Lower leg skin (tissue), 4 donors: ENCODE data around the gene NDUFAF8. TPM values are rescaled to one million over a fixed set of nuclear protein-coding genes. Genes with fewer than 3 reads are reported as not detected.

Experiments used
- DNase-seq, 2 donors: peaks; one replicate each; pipeline ENCODE4 v3.0.0-alpha.2; 2019; ENCODE audit warnings: low spot score in 2 of 2
- H3K4me3 ChIP-seq: fragments of 200-600 bp; sonication (generic); 2 replicates; pipeline ENCODE4 v1.5.1; 2017; ENCODE audit warnings: mild to moderate bottlenecking, low read depth; ENCODE audit not compliant: poor library complexity, severe bottlenecking
- POLR2A ChIP-seq, 2 donors: fragments of 450-650 bp; IDR thresholded peaks; one replicate each; pipeline ENCODE4 v1.6.1; 2016 to 2017; ENCODE audit warnings: antibody characterized with exemption in 2 of 2, mild to moderate bottlenecking in 1 of 2, moderate library complexity in 1 of 2
- WGBS, 2 donors: methylation state at CpG; one replicate each; pipeline ENCODE4 v1.1.5; 2018; 5-methylcytosine and 5-hydroxymethylcytosine counted together
- intact Hi-C: fragments of 100-400 bp; cut with DNase I; formaldehyde crosslinking; loops from one replicate; pipeline ENCODE4 v1.15.0; 2023; ENCODE audit warnings: low total_unique reads
- total RNA-seq, 4 donors: library from RNA; depleted of rRNA; stranded (reverse); fragments of >200 nt; gene quantifications; one replicate each; pipeline ENCODE4 v1.1.0, GENCODE V29; 2016
- TF ChIP-seq, protein P1 (sequence below), 3 donors: fragments of 450-650 bp; IDR thresholded peaks; one replicate each; pipeline ENCODE4 v1.5.1; 2016; ENCODE audit warnings: antibody characterized with exemption in 3 of 3, mild to moderate bottlenecking in 3 of 3, moderate library complexity in 2 of 3

Gene NDUFAF8
- total RNA-seq, 4 donors from 2014 or later, result 10.0 to 30.4 (median 15.9) TPM

DNA sequence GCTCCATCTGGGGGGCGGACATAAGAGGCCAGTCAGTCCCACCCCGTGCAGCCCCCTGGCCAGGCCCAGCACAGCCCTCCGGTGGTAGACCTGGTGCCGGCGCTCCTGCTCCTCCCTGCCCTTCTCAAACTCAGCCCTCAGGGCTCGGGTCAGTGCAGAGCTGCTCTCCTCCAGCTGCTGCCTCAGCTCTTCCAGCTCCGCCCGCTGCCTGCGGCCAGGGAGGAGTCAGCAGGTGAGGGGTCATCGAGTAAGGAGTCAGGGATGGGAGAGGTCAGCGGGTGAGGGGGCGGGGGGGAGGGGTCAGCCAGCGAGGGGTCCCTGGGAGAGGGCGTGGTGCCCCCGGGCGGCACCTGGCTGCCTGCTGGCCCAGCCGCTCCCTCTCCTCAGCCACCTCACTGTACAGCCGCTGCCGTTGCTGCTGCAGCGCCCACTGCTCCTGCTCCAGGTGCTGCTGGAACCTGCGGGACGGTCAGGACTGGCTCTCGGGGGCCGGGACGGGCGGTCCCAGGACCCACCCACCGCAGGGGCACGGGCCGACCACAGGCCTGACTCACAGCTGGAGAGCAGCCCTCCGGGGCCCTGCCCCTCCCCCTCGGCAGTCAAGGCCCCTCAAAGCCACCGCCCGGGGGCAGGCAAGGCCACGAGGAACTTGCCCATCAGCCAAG lies 46.6 kb upstream of the NDUFAF8 start:
- intact Hi-C loops, result no loop called here
- H3K4me3 ChIP-seq, result no peak overlapping the region
- TF ChIP-seq, protein P1, sequence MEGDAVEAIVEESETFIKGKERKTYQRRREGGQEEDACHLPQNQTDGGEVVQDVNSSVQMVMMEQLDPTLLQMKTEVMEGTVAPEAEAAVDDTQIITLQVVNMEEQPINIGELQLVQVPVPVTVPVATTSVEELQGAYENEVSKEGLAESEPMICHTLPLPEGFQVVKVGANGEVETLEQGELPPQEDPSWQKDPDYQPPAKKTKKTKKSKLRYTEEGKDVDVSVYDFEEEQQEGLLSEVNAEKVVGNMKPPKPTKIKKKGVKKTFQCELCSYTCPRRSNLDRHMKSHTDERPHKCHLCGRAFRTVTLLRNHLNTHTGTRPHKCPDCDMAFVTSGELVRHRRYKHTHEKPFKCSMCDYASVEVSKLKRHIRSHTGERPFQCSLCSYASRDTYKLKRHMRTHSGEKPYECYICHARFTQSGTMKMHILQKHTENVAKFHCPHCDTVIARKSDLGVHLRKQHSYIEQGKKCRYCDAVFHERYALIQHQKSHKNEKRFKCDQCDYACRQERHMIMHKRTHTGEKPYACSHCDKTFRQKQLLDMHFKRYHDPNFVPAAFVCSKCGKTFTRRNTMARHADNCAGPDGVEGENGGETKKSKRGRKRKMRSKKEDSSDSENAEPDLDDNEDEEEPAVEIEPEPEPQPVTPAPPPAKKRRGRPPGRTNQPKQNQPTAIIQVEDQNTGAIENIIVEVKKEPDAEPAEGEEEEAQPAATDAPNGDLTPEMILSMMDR (IDR thresholded peaks at IDR 0.05), result no peak
- TF ChIP-seq POLR2A (IDR thresholded peaks at IDR 0.05), result no peak
- 59 to 63% methylated on average over 15 to 21 of the region's 34 CpGs for WGBS, 2 donors
- DNase-seq, result no peak

DNA sequence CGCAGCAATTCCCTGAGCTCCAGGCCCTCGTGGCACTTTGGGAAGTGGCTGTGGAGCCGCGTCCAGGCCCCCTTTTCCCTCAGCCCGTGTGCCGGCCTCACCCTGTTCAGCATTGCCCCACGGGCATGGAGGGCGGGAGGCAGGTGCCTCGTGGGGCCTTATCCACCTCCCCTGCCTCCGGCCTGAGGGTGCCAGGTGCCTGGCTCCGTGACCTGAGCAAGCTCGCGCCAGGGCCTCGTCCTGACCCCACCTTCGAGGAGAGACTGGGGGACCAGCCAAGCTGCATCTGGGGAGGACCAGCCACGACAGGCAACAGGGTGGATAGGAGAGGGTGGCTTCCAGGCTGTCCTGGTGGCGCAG lies 46.1 kb upstream of the NDUFAF8 start:
- no peak for TF ChIP-seq POLR2A (IDR thresholded peaks at IDR 0.05)
- TF ChIP-seq, protein P1 (IDR thresholded peaks at IDR 0.05), result no peak
- DNase-seq, result no peak
- WGBS, 2 donors, result 53 to 74% methylated on average over 15 to 16 of the region's 17 CpGs
- intact Hi-C loops, result no loop called here
- H3K4me3 ChIP-seq, result no peak overlapping the region

- 81 to 85% methylated on average over 30 to 38 of the region's 38 CpGs for WGBS, 2 donors
- no peak overlapping the region for H3K4me3 ChIP-seq
- intact Hi-C loops, result no loop called here
- TF ChIP-seq, protein P1 (IDR thresholded peaks at IDR 0.05), result no peak
- no peak for TF ChIP-seq POLR2A (IDR thresholded peaks at IDR 0.05)
- DNase-seq, result no peak
Observed at GRCh38 chr17:81193470-81194224, 45.5 kb upstream of the NDUFAF8 start.

DNA sequence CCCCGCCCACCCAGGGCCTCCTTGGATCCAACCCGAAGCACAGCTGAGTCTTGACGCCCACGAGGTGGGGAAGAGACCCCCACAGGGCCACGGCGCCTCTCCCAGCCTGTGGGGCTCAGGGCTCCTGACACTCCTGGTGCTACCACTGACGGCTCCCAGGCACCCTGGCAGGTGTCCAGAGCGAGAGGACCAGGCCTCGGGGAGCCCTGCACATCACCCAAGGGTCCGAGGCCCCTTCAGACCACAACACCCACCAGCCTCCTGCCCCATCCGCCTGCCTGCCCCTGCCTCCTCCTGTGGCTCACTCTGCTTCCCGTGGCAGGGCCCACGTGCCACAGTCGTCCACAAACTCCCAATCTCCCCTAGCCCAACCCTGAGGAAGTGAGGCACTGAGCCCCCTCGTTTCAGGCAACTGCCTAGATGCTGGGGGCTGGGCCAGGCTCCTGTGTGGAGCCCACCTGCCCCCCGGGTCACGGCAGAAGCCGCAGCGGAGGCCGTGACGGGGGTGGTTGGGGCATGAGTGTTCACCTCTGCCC lies 44.8 kb upstream of the NDUFAF8 start:
- intact Hi-C loops, result no loop called here
- DNase-seq, result no peak
- 88 to 92% methylated on average over 14 to 21 of the region's 21 CpGs for WGBS, 2 donors
- H3K4me3 ChIP-seq, result no peak overlapping the region
- TF ChIP-seq POLR2A (IDR thresholded peaks at IDR 0.05), result no peak
- TF ChIP-seq, protein P1 (IDR thresholded peaks at IDR 0.05), result no peak

- no peak overlapping the region for H3K4me3 ChIP-seq
- WGBS, 2 donors, result 77 to 92% methylated on average over 31 to 36 of the region's 37 CpGs
- DNase-seq, result no peak
- intact Hi-C loops, result no loop called here
- no peak for TF ChIP-seq POLR2A (IDR thresholded peaks at IDR 0.05)
- TF ChIP-seq, protein P1 (IDR thresholded peaks at IDR 0.05), result no peak
Observed at GRCh38 chr17:81194941-81195901, 43.9 kb upstream of the NDUFAF8 start.
